Mononuclear cell (primary cell): ENCODE measurements around the gene IGSF10. TPM values are rescaled to one million over a fixed set of nuclear protein-coding genes. Genes with fewer than 3 reads are reported as not detected.

Experiments used
- H3K27me3 ChIP-seq: 2 replicates; pipeline ENCODE4 v1.6.0; 2011; ENCODE audit warnings: low read length, control low read depth; ENCODE audit not compliant: insufficient read depth
- H3K4me1 ChIP-seq: 2 replicates; pipeline ENCODE4 v1.5.1; 2011; ENCODE audit warnings: mild to moderate bottlenecking, low read length, control low read depth; ENCODE audit not compliant: insufficient read depth
- H3K4me3 ChIP-seq: 2 replicates; pipeline ENCODE4 v1.5.1; 2011; ENCODE audit warnings: mild to moderate bottlenecking, low read length, moderate library complexity
- H3K9me3 ChIP-seq: 2 replicates; pipeline ENCODE4 v1.5.1; 2011; ENCODE audit warnings: low read depth, mild to moderate bottlenecking, control low read depth, low read length
- total RNA-seq: library from RNA; depleted of rRNA; stranded (reverse); fragments of >200 nt; gene quantifications from one replicate; pipeline ENCODE4 v1.2.3, GENCODE V29; 2012

IGSF10 gene
- total RNA-seq, 1 donor = 0.10 TPM

DNA sequence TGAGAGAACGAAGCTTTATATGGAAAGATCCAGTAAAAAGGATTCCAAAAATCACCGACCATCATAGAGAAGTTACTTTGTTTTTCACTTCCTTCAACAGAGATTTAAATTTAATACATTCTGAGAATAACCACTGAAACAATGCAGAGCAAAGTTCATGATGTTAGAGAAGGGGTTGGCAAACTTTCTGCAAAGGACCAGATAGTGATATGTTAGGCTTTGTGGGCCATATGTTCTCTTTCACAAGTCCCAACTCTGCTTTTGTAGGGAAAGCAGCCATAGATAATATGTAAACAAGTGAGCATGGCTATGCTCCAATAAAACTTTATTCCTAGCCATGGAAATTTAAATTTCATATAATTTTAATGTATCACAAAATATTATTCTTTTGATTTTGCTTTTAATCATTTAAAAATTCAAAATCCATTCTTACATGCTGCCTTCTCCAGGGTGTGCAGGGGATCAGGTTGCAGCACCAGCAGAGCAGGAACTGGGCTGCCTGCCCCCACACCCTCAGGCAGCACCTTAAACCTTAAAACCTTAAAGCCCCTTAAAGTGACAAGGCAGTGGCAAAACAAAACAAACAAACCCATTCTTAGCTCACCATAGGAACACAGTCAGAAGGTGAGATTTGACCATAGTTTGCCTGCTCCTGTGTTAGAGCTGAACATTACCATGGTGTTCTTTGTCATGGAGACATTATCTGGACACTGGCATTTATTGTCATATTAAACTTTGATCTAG is 16.9 kb upstream of the IGSF10 start:
- peaks cover 5% of the 10 kb centered on the region for H3K9me3 ChIP-seq
- H3K4me1 ChIP-seq = no peaks in the 10 kb centered on the region
- H3K4me3 ChIP-seq = no peak overlapping the region
- H3K27me3 ChIP-seq = peaks cover 2% of the 10 kb centered on the region

DNA sequence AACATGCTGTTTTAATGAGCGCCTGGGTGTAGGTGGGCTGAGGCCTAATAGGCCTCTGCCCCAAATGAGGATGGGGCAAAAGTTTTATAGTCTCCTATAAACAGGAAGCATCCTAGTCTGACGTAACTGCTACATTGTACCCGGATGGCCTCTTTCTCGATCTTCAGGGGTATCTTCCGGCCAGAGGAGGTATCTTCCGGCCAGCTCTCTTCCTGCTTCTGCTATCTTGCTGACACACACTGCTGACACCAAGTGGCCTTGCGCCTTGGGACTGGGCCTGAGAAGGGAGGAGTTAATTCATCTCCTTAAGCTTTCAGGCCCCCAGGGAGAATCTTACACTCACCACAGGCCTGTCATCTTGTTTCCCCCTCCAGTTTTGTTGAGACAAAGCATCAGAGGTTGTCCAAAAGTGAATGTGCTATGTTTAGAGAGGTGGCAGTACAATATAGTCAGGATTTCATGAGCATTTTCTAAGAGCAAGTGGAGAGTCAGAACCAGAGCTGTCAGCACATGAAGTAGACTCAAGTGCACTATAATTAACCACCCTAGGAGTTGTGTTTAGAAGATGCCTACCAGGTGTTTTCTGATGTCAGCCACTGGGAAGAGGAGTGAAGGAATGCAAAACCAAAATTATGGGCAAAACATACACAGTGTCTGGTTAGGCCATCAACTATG is 15.6 kb upstream of the IGSF10 start:
- H3K27me3 ChIP-seq = no peaks in the 10 kb centered on the region
- no peaks in the 10 kb centered on the region for H3K9me3 ChIP-seq
- no peak overlapping the region for H3K4me3 ChIP-seq
- H3K4me1 ChIP-seq = no peaks in the 10 kb centered on the region

DNA sequence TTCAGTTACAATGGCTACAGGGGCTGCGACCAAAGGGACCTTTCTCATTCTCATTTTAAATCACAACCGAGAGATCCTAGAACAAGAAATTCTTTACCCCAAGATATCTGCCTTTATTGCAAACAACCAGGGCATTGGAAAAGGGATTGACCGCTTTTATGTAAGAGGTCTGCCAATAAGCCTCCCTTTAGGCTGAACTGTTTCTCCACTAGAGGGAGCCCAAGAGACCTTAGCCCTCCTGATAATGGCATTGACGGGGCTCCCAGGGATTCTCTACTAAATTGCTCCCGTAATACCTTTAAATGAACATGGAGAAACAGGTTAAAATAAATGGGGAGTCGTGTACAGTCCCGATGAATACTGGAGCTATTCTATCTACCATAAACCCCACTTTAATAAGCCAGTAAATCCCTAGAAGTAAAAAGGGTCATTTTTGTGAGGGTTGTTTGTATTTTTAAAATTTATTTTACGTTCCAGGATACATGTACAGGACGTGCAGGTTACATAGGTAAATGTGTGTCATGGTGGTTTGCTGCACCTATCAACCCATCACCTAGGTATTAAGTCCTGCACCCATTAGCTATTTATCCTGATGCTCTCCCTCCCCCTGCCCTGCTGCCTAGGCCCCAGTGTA is 7.5 kb upstream of the IGSF10 start:
- no peak overlapping the region for H3K4me3 ChIP-seq
- no peaks in the 10 kb centered on the region for H3K9me3 ChIP-seq
- no peaks in the 10 kb centered on the region for H3K27me3 ChIP-seq

DNA sequence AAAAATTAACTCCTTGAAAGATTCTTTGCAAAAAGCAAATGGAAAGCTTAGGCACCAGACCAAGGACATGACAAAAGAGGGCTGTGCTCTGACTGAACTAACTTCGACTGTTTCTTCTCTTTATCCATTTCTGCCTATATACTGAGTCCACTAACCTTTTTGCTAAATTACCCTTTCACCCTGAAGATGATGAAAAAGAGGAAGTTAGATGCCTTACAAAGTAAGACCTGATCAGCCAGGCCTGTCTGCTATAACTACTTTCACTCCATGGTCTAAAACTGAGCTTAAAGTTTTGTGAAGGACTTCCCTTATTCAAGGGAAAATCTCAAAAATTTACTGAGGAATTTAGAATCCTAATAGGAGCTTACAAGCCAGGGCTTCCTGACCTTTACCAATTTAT is 6.2 kb upstream of the IGSF10 start:
- no peaks in the 10 kb centered on the region for H3K9me3 ChIP-seq
- H3K4me3 ChIP-seq = no peak overlapping the region
- H3K27me3 ChIP-seq = peaks cover 10% of the 10 kb centered on the region
- H3K4me1 ChIP-seq = no peaks in the 10 kb centered on the region

More for the DNA sequence above, 7.5 kb upstream of the IGSF10 start:
- no peaks in the 10 kb centered on the region for H3K4me1 ChIP-seq

DNA sequence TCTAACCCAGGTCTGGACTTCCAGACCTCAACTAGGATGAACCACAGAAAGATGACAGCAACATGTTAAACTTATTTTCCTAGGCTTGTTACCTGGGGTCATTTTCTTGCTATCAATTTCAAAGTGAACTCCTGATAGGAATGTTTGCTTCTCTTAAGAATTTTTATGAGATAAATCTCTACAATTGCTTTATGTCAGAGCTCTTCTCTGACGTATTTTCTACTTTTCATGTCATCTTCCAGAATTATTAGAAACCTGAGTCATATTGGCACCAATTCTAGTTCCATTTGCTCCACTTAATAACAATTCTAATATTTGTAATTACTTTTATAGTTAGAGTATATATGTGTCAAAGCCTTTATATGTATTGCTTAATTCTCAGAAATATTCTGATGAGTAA is 2.1 kb upstream of the IGSF10 start:
- H3K4me3 ChIP-seq = no peak overlapping the region
- no peaks in the 10 kb centered on the region for H3K9me3 ChIP-seq
- peaks cover 5% of the 10 kb centered on the region for H3K4me1 ChIP-seq
- H3K27me3 ChIP-seq = peaks cover 36% of the 10 kb centered on the region

DNA sequence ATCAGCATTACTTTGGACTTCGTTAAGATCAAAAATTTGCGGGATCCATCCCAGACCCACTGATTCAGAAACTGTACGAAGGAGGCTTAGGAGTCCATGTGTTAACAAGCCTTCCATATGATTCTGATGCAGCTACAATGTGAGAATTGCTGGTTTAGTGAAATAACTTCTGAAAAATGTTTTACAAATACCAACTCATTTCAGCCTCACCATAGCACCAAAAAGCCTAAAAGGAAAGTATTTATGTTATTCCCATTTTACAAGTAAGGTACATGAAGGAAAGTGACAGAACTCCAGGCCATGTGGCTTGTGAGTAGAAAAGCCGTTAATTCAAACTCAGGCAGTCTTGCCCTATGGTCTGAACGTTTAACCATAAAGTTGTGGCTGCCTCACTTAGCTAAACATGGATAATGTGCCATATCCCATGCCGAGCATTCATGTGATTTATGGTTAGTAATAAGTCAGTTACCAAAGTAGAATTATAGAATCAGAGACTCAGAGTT is 1.5 kb upstream of the IGSF10 start:
- Histone ChIP-seq H3K9me3 (no peaks in the 10 kb centered on the region), H3K27me3 (peaks cover 36% of the 10 kb centered on the region), H3K4me3 (no peak overlapping the region), H3K4me1 (peaks cover 5% of the 10 kb centered on the region)

DNA sequence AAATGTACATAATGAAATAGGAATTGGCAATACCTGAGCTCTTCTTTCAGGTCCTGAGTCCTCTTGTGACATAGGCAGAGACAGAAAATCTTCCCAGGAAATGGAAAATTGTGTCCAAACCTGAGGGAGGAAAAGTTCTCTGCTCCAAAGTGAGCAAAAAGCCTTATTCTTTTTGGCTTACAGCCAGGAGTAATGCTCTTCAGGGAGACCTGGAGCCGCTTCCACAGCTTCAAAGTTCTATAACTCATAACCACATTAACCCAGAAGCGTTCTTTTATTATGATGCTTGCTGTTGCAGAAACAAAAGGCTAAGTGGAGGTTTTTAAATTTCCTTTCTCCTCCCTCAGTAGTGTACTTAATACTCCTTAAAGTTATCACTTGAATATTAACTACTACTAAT is 633 bp downstream of the IGSF10 start:
- no peaks in the 10 kb centered on the region for H3K9me3 ChIP-seq
- no peak overlapping the region for H3K4me3 ChIP-seq
- peaks cover 36% of the 10 kb centered on the region for H3K27me3 ChIP-seq
- peaks cover 5% of the 10 kb centered on the region for H3K4me1 ChIP-seq

DNA sequence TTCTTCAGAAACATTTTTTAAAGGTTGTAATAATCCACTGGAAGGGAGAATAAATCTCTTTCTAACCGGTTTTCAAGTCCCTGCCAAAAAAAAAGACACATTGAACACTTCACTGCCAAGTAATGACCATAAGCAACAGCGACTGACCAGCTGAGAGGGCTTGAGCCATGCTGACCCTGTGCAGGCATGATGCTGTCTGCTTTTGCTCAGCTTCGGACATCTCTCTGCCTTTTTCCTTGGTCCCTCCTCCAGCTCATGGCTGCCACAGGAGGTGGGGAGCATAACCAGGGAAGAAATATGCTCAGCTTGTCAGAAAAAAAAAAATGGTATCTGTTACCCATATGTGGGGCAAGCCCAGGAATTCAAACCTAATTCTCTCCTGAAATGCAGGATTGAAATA is 1.5 kb downstream of the IGSF10 start:
- Histone ChIP-seq H3K4me1 (peaks cover 5% of the 10 kb centered on the region), H3K9me3 (no peaks in the 10 kb centered on the region), H3K27me3 (peaks cover 36% of the 10 kb centered on the region), H3K4me3 (no peak overlapping the region)

DNA sequence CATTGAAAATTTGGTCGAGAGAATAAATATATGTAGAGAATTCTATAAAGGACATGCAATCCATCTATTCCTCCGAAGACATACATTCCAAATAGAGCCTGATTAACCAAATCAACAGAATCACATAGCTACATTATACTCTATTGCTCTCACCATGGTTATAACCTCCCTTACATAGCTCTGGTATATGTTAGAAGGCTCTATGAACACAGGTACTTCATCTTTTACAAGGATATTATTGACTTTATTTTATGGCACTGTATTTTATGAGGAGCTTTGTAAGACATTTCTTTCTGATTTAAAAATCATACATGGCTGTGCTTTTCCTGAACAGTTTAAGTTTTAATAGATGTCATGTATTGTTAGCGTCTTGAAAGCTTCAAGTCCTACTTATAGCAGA is 4.8 kb downstream of the IGSF10 start:
- H3K4me3 ChIP-seq = no peak overlapping the region
- H3K27me3 ChIP-seq = peaks cover 16% of the 10 kb centered on the region
- H3K4me1 ChIP-seq = peaks cover 4% of the 10 kb centered on the region
- no peaks in the 10 kb centered on the region for H3K9me3 ChIP-seq

DNA sequence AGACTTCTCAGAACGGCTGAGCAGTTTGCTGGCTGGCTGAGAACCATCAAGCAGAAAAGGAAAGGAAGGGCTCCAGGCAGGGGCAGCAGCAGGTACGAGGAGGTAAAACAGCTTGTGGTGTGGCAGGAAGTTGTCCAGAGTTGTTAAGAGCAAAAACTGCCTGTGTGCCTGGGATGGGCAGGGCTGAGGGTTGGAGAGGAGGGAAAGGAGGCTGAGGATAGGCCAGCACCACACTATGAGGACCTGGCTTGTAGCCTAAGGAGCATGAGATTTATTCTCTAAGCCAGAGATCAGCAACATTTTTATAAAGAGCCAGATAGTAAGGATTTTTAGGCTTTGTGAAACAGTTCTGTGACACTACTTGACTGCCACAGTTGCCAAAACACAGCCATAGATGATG is 8.0 kb downstream of the IGSF10 start:
- Histone ChIP-seq H3K4me3 (no peak overlapping the region), H3K27me3 (no peaks in the 10 kb centered on the region), H3K9me3 (no peaks in the 10 kb centered on the region)

DNA sequence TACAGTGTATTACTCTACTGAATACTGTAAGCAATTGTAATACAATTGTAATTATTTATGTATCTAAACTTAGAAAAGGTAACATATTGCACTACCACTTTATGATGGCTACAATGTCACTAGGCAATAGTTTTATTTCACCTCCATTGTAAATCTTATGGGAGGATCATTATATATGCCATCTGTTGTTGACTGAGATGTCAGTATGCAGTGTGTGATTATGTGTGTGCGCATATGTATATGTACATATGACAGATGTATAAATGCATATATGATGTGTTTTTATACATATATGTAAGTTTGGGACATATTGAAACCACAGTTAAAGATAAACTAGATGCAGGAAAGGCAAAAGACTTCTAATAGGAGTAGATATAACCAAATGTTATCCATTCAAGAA is 8.5 kb downstream of the IGSF10 start:
- Histone ChIP-seq H3K4me3 (no peak overlapping the region), H3K9me3 (no peaks in the 10 kb centered on the region), H3K4me1 (no peaks in the 10 kb centered on the region), H3K27me3 (no peaks in the 10 kb centered on the region)

More for the DNA sequence above, 8.0 kb downstream of the IGSF10 start:
- no peaks in the 10 kb centered on the region for H3K4me1 ChIP-seq

DNA sequence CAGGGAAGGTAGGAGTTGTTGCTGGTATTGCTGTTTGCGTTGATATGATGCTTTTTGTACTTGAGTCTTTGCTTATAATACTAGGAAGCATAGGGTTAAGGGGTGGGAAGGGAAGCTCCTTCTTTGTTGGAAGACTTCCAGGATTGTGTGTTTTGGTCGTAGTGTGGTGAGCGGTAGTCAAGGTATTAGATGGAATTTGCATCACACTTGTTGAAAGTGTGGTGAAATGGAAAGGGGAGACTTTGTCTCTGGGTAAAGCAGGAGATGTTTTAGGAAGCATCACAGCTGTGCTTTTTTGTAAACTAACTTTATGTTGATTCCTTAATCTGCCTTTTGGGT is 14.9 kb downstream of the IGSF10 start:
- Histone ChIP-seq H3K4me3 (no peak overlapping the region), H3K4me1 (peaks cover 15% of the 10 kb centered on the region)

DNA sequence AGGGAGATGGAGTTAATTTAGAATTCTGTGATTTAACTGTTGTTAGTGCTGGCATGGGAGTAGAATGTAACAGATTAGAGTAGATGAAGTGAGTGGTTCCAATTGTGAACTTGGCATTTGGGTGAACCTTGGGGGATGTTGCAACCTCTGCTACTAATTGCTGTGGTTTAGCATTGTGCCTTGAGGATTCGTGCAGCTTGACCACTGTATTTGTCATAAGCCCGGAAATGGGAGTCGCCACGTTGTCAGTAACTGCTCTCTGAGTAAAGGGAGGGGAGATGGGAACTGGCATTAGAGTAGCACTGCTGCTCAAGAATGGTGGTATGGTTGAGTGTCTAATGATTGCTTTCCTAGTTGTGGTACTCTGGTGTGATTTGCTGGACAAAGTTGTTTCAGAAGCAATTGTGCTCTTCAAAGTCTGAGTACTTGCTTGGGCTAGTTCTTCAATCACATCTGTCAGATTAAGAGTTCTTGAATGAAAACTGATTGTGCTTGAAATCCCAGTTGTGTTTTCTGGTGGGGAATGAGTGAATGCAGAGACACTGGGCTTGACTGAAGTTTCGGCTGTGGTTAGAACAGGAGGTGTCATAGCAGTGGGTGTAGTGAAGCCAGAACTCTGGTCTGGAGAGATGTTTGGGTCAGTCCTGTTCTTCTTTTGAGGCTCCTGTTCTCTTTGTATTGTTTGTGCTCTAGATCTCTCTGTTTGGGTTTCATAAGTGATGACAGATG is 15.4 kb downstream of the IGSF10 start:
- H3K4me3 ChIP-seq = no peak overlapping the region
- no peaks in the 10 kb centered on the region for H3K27me3 ChIP-seq
- no peaks in the 10 kb centered on the region for H3K9me3 ChIP-seq
- H3K4me1 ChIP-seq = peaks cover 15% of the 10 kb centered on the region

More for the DNA sequence above, 14.9 kb downstream of the IGSF10 start:
- no peaks in the 10 kb centered on the region for H3K27me3 ChIP-seq
- H3K9me3 ChIP-seq = no peaks in the 10 kb centered on the region

DNA sequence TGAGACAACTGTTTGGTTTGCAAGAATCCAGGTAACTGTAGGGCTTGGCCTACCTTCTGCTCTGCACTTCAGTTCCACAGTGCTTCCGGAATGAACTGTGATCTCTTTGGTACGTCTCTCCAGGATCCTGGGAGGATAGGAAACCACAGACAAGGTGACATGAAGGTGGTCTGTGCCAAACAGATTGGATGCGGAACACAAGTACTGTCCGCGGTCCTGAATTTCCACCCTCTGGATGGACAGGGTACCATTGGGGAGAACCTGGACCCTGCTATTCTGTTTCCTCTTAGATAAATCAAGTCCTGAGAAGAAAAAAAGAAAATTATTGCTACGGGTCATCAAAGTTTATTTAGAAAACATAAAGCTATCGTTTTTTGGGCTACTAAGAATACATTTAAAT is 17.3 kb downstream of the IGSF10 start:
- Histone ChIP-seq H3K4me3 (no peak overlapping the region), H3K27me3 (no peaks in the 10 kb centered on the region), H3K9me3 (no peaks in the 10 kb centered on the region), H3K4me1 (peaks cover 15% of the 10 kb centered on the region)

DNA sequence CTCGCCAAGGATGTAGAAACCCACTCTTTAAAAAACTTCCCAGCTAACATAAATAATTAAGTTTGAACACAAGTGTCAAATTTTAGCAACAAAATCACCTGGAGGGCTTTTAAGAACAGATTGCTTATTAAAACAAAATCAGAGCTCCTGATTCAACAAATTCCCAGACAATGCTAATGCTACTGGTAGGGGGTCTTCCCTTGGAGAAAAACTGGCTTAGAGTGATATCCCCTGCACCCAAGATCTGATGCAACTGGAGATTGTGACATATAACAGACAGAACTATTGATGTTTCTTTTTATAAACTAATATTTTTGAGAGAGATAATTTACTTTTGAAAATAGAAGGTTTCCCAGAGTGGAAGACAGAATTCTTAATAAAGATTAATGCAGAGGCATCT is 19.9 kb downstream of the IGSF10 start:
- H3K4me3 ChIP-seq = no peak overlapping the region
- H3K9me3 ChIP-seq = no peaks in the 10 kb centered on the region
- peaks cover 13% of the 10 kb centered on the region for H3K4me1 ChIP-seq
- no peaks in the 10 kb centered on the region for H3K27me3 ChIP-seq
